GF-D8 (cell line): ENCODE results near the gene CPED1.
"Not testable (repeated sequence)": the region's sequence is repeated elsewhere in the genome, so short reads cannot be mapped to it uniquely, and the experiment has no call there.

ENCODE experiments used
- DNase-seq: peaks from one replicate; lab custom pipeline; 2025; lab: John Stamatoyannopoulos, UW

Gene CPED1

GRCh38 chr7:121041516-121042148 lies 53.1 kb downstream of the CPED1 start:
- no peak for DNase-seq

DNA sequence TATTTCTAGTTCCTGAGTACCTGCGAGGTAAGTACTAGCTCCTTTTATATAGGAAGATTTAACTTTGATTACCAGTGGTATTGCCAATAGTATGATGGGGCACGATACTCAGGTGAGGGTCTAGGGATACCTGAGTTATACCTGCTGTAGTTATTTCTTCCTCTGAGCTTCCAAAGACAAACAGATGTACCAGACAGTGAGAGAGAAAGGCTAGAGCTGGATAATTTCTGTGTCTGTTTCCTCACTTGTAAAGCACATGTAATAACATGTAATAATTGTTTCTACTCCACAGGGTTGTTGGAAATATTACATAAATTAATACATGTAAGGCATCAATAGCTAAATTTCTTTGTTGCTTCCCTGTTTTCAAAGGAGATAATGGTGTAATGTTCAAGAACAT lies 53.7 kb downstream of the CPED1 start:
- no peak for DNase-seq

- DNase-seq: no peak
Measured at GRCh38 chr7:121042899-121043298, 54.4 kb downstream of the CPED1 start.

DNA sequence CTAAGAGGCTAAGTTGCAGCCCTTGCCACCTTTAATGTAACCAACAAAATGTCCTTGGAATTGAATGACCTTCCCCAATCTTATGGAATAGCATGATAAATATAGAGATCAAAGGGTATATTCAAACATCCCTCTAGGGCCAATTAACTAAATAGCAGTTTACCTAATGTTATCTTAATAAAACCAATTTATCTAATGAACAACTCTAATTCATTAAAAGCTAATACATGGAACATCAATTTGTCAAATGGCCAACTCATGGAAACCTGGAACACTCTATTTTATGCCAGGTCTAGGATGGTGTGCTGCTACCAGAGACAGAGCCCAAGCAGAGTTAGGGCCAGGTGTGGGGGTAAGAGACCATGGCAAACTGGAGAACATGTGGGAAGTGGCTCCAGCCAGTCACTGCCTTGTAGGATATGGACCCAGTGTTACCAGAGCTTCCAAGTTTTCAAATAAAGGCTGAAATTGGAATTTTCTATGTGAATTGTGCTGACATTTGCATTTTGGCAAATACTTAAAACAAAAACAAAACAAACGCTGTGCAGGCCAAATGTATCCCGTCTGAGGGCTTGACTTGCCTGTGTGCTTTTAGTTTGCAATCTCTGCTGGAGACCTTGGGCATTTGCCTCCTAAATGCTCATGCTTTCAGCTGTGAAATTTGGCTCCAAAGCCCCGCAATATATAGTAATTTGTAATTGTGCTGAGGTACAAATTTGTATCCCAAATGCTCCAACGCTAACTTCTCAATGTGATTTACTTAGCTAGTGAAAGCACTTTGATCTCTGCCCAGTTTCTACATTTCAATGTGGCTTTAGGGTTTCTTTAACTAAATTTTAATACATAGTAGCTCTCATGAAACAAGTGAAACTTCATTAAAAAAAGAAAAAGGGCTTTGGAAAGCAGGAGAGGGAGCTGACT lies 55.1 kb downstream of the CPED1 start:
- no peak for DNase-seq

- no peak for DNase-seq
Measured at GRCh38 chr7:121045090-121045489, 56.6 kb downstream of the CPED1 start.

GRCh38 chr7:121046009-121046408 lies 57.5 kb downstream of the CPED1 start:
- DNase-seq: no peak

- peak; percentile 35 for DNase-seq
Measured at GRCh38 chr7:121046893-121047468, 58.5 kb downstream of the CPED1 start.

DNA sequence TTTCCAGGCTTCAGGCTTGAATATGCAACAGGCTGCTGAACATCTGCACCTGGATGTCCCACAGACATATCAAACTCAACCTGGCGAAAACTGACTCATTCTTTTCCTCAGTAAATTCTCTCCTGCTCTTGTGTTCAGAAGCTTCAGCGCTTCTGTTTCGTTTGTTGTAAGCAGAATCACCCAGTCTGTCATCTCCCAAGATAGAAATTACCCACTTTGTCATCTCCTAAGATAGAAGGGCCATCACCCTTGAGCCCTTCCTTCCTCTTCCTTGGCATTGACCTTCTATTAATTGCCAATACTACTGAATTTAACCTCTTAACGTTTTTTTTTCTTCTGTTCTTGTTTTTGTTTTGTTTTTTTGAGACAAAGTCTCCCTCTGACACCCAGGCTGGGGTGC lies 59.7 kb downstream of the CPED1 start:
- no peak for DNase-seq

GRCh38 chr7:121049028-121049791 lies 60.7 kb downstream of the CPED1 start:
- DNase-seq: no peak

DNA sequence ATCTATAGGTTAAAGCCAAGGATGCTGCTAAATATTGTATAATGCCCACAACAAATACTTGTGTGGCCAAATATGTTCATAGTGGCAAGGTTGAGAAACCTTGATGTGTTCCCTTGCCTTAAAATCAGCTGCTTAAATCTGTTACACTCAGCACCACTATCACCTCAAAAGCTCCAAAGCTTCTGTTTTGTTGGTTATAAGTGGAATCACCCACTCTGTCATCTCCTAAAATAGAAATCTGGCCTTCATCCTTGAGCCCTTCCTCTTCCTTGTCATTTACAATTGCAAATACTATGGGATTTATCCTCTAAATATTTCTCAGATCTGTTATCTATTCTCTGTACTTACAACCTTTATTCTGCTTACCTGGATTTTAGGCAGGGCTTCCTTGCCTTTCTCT lies 61.4 kb downstream of the CPED1 start:
- DNase-seq: no peak

DNA sequence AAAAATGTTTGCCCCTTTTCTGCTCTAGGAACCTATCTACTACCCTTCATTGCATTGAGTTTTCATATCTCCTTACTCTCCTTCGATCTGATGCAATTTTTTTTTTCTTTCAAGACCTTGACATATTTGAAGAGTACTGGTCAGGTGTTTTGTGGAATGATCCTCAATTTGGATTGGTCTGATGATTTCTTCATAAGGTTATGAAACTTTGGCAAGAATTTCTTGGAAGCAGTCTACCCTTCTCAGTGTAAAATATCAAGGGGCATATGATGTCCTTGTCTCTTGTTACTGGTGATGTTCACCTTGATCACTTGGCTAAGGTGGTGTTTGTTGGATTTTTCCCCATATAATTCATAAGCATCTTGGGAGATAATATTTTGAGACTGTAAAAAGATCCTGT lies 64.7 kb downstream of the CPED1 start:
- DNase-seq: no peak

GRCh38 chr7:121054925-121055324 lies 66.4 kb downstream of the CPED1 start:
- no peak for DNase-seq

DNA sequence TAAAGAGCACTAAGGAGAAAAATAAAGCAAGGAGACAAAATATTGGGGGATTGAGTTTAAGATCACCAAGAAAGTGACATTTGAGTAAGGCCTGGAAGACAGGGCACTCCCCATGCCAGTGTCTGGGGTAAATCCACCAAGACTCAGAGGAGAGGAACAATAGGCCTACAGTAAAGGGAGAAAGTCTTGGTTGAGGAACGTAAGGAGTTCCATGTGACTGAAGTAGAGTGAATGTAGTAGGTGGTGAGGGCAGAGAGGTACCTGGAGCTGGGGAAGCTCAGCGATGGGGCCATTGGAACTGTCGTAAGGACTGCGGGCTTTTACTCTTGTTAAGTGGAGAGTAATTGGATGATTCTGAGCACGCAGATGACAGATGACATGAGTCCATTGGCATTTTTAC lies 69.4 kb downstream of the CPED1 start:
- no peak for DNase-seq

DNA sequence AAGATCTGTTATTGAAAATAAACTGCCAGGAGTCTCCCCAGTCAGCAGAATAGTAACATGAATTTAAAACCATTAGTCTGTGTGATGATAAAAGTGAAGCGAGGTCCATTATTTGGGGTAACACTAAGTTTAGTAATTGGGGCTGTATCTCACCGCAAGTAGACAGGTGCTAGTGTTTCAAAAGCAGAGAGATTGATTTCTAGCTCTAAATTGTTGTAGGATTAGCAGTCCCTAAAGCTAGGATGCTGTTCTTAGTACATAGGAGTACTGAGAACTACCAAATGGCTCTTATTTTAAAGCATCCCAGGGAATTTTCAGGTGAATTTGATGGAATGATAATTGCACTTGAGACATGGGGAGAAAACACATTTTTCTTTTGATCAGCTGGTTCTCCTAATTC lies 70.5 kb downstream of the CPED1 start:
- DNase-seq: no peak

DNA sequence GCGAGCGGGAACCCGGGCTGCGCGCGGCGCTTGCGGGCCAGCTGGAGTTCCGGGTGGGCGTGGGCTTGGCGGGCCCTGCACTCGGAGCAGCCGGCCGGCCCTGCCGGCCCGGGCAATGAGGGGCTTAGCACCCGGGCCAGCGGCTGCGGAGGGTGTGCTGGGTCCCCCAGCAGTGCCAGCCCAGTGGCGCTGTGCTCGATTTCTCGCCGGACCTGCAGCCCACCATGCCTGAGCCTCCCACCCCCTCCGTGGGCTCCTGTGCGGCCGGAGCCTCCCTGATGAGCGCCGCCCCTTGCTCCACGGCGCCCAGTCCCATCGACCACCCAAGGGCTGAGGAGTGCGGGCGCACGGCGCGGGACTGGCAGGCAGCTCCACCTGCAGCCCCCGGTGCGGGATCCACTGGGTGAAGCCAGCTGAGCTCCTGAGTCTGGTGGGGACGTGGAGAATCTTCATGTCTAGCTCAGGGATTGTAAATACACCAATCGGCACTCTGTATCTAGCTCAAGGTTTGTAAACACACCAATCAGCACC lies 71.5 kb downstream of the CPED1 start:
- DNase-seq: not testable (repeated sequence)

DNA sequence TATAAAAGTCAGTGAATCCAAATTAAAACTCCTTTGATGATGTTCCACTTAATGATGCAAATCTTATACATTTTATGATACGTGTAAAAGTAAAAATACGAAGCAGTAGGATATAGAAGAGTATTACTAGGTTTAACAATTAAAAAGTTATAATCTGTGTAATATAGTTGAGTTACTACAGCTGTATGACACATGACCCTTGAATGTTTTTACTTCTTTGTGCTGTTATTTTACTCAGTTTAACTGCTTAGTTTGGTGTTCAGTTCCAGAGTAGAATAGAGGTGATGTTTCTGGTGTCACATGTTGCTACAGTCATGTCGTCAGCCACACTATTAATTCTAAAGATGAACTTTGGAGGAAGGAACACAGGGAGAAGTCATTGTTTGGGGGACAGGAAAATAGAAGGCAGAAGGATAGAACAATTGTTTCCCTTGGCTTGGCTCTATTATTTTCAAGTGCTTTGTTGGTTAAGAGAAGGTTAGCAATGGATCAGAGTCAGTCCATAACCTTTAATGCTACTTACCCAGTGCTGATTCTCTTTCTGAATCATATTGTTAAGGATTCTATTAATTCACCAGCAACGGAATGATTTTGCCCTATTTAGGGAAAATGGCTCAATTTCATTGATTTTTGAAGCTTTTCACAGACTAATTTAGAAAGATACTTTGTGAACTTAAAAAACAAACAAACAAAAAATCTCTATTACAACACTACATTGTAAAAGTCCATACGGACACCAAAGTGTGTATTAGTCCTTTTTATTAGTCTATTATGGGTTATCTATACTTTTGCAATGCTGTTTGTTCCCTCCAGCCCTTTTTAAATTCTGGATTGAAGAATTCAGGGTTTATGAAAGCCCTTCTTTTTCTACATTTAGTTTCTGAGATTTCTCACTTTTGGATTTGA lies 73.4 kb downstream of the CPED1 start:
- DNase-seq: no peak

DNA sequence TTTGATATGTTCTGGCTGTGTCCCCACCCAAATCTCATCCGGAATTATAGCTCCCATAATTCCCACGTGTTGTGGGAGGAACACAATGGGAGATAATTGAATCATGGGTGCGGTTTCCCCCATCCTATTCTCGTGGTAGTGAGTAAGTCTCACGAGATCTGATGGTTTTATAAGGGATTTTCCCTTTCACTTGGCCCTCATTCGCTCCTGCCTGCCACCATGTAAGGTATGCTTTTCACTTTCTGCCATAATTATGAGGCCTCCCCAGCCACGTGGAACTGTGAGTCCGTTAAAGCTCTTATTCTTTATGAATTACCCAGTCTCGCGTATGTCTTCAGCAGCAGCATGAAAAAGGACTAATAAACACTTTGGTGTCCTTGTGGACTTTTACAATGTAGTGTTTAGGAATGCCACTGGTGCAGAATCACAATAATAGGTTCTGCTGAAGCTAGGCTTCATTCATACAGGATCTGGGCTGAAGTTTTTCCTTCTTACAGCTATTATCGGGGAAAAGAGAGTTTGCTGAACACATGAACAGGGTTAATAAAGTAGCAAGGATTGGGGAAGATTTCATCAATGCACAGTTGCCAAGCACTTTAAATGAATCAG lies 74.3 kb downstream of the CPED1 start:
- DNase-seq: no peak

DNA sequence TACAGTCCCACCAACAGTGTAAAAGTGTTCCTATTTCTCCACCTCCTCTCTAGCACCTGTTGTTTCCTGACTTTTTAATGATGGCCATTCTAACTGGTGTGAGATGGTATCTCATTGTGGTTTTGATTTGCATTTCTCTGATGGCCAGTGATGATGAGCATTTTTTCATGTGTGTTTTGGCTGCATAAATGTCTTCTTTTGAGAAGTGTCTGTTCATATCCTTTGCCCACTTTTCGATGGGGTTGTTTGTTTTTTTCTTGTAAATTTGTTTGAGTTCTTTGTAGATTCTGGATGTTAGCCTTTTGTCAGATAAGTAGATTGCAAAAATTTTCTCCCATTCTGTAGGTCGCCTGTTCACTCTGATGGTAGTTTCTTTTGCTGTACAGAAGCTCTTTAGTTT lies 79.2 kb downstream of the CPED1 start:
- not testable (repeated sequence) for DNase-seq

- DNase-seq: no peak
Measured at GRCh38 chr7:121069346-121070100, 81.0 kb downstream of the CPED1 start.

GRCh38 chr7:121071132-121071531 lies 82.6 kb downstream of the CPED1 start:
- DNase-seq: no peak
